ENCODE data around the gene SERPINF2.

DNA sequence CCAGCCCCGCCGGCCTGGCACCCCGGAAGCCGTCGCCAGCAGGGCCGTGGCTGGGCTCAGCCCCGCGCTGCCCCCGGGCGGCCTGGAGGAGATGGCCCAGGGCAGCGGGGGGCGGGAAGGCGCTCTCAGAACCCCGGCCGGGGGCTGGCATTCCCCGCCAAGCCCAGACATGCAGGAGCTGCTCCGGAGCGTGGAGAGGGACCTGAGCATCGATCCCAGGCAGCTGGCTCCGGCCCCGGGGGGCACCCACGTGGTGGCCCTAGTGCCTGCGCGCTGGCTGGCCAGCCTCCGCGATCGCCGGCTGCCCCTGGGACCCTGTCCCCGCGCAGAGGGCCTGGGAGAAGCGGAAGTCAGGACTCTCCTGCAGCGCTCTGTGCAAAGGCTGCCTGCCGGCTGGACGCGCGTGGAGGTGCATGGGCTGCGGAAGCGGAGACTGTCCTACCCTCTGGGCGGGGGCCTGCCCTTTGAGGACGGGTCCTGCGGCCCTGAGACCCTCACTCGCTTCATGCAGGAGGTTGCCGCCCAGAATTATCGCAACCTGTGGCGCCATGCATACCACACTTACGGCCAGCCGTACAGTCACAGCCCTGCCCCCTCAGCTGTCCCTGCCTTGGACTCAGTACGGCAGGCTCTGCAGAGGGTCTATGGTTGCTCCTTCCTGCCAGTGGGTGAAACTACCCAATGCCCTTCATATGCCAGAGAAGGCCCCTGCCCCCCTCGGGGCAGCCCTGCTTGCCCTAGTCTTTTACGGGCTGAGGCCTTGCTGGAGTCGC lies 17.6 kb upstream of the SERPINF2 start:
- TF ChIP-seq, protein P1, sequence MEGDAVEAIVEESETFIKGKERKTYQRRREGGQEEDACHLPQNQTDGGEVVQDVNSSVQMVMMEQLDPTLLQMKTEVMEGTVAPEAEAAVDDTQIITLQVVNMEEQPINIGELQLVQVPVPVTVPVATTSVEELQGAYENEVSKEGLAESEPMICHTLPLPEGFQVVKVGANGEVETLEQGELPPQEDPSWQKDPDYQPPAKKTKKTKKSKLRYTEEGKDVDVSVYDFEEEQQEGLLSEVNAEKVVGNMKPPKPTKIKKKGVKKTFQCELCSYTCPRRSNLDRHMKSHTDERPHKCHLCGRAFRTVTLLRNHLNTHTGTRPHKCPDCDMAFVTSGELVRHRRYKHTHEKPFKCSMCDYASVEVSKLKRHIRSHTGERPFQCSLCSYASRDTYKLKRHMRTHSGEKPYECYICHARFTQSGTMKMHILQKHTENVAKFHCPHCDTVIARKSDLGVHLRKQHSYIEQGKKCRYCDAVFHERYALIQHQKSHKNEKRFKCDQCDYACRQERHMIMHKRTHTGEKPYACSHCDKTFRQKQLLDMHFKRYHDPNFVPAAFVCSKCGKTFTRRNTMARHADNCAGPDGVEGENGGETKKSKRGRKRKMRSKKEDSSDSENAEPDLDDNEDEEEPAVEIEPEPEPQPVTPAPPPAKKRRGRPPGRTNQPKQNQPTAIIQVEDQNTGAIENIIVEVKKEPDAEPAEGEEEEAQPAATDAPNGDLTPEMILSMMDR (conservative IDR thresholded peaks at IDR 0.05; ENCODE audit: low read depth in 2 of 2): no peak
- TF ChIP-seq POLR2AphosphoS5 (IDR thresholded peaks at IDR 0.05; ENCODE audit: low read depth): no peak
- TF ChIP-seq EZH2 (IDR thresholded peaks at IDR 0.05; ENCODE audit: low read depth, unreplicated experiment): no peak
- TF ChIP-seq JUNB (IDR thresholded peaks at IDR 0.05; ENCODE audit: unreplicated experiment): no peak
- TF ChIP-seq, protein P2, sequence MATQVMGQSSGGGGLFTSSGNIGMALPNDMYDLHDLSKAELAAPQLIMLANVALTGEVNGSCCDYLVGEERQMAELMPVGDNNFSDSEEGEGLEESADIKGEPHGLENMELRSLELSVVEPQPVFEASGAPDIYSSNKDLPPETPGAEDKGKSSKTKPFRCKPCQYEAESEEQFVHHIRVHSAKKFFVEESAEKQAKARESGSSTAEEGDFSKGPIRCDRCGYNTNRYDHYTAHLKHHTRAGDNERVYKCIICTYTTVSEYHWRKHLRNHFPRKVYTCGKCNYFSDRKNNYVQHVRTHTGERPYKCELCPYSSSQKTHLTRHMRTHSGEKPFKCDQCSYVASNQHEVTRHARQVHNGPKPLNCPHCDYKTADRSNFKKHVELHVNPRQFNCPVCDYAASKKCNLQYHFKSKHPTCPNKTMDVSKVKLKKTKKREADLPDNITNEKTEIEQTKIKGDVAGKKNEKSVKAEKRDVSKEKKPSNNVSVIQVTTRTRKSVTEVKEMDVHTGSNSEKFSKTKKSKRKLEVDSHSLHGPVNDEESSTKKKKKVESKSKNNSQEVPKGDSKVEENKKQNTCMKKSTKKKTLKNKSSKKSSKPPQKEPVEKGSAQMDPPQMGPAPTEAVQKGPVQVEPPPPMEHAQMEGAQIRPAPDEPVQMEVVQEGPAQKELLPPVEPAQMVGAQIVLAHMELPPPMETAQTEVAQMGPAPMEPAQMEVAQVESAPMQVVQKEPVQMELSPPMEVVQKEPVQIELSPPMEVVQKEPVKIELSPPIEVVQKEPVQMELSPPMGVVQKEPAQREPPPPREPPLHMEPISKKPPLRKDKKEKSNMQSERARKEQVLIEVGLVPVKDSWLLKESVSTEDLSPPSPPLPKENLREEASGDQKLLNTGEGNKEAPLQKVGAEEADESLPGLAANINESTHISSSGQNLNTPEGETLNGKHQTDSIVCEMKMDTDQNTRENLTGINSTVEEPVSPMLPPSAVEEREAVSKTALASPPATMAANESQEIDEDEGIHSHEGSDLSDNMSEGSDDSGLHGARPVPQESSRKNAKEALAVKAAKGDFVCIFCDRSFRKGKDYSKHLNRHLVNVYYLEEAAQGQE (IDR thresholded peaks at IDR 0.05; ENCODE audit: unreplicated experiment): no peak

Measured in GM23338 (cell line).